Loucy (cell line): ENCODE results near the gene MEIOB.
"Not testable (repeated sequence)": the region's sequence is repeated elsewhere in the genome, so short reads cannot be mapped to it uniquely, and the experiment has no call there.

ENCODE experiments used
- H2AFZ ChIP-seq: fragments of 200-600 bp; sonication (generic); 2 replicates; pipeline ENCODE4 v1.6.0; 2016; ENCODE audit warnings: antibody characterized with exemption, mild to moderate bottlenecking, low read length, moderate library complexity
- H3F3A ChIP-seq: fragments of 200-600 bp; 2 replicates; pipeline ENCODE4 v1.6.0; 2016; ENCODE audit warnings: antibody characterized with exemption, low read depth, mild to moderate bottlenecking
- H3K27me3 ChIP-seq: fragments of 200-600 bp; sonication (generic); 2 replicates; pipeline ENCODE4 v1.6.1; 2014; ENCODE audit warnings: low read length, mild to moderate bottlenecking; ENCODE audit not compliant: insufficient read depth, poor library complexity, severe bottlenecking
- H3K36me3 ChIP-seq: fragments of 200-600 bp; sonication (generic); 2 replicates; pipeline ENCODE4 v1.6.1; 2016; ENCODE audit warnings: low read length; ENCODE audit not compliant: insufficient read depth
- H3K4me1 ChIP-seq: fragments of 200-600 bp; sonication (generic); 2 replicates; pipeline ENCODE4 v1.5.1; 2014; ENCODE audit warnings: low read length, mild to moderate bottlenecking; ENCODE audit not compliant: insufficient read depth, poor library complexity, severe bottlenecking
- H3K4me2 ChIP-seq: fragments of 200-600 bp; sonication (generic); 2 replicates; pipeline ENCODE4 v1.6.0; 2014; ENCODE audit warnings: antibody characterized with exemption, low read length, low read depth, mild to moderate bottlenecking; ENCODE audit not compliant: poor library complexity, severe bottlenecking
- H3K4me3 ChIP-seq: fragments of 200-600 bp; sonication (generic); 2 replicates; pipeline ENCODE4 v1.5.1; 2014; ENCODE audit warnings: low read length, mild to moderate bottlenecking, mixed read lengths; ENCODE audit not compliant: poor library complexity, severe bottlenecking
- H3K79me2 ChIP-seq: fragments of 200-600 bp; sonication (generic); 2 replicates; pipeline ENCODE4 v1.6.1; 2014; ENCODE audit warnings: low read length; ENCODE audit not compliant: insufficient read depth
- H3K9ac ChIP-seq: fragments of 200-600 bp; sonication (generic); 2 replicates; pipeline ENCODE4 v1.6.0; 2014; ENCODE audit warnings: mild to moderate bottlenecking, low read depth, low read length, moderate library complexity; ENCODE audit not compliant: poor library complexity, severe bottlenecking
- H3K9me2 ChIP-seq: fragments of 200-600 bp; sonication (generic); replicated peaks from 2 replicates; pipeline ENCODE4 v1.6.1; 2016; ENCODE audit warnings: low read depth, low read length, mixed read lengths
- H3K9me3 ChIP-seq: fragments of 200-600 bp; sonication (generic); 2 replicates; pipeline ENCODE4 v1.6.1; 2014; ENCODE audit warnings: mild to moderate bottlenecking, antibody characterized with exemption, low read length, low read depth; ENCODE audit not compliant: insufficient read depth
- H4K20me1 ChIP-seq: fragments of 200-600 bp; sonication (generic); 2 replicates; pipeline ENCODE4 v1.6.0; 2014; ENCODE audit warnings: antibody characterized with exemption, low read length, mild to moderate bottlenecking; ENCODE audit not compliant: insufficient read depth, poor library complexity, severe bottlenecking
- CTCF ChIP-seq: fragments of 200-600 bp; sonication (generic); conservative IDR thresholded peaks from 2 replicates; pipeline ENCODE4 v1.5.1; 2014; ENCODE audit warnings: mild to moderate bottlenecking, antibody characterized with exemption, low read length
- EZH2phosphoT487 ChIP-seq: fragments of 200-600 bp; IDR thresholded peaks from 2 replicates; pipeline ENCODE4 v1.6.1; 2018; ENCODE audit warnings: antibody characterized with exemption, mild to moderate bottlenecking, moderate library complexity, borderline replicate concordance

MEIOB gene

GRCh38 chr16:1871974-1872635, at the start of gene MEIOB:
Gene MEIOB, minus strand, starts transcription at chr16:1872164. Its CDS starts 3,989 bp downstream, at chr16:1868175.
- no peak within 1 kb of the TSS for H3K9ac ChIP-seq

GRCh38 chr16:1920727-1921171, 48.8 kb upstream of the MEIOB start:
- H3K27me3 ChIP-seq: no peaks in the 10 kb centered on the region
- H3K4me2 ChIP-seq: no peak overlapping the region
- no peaks in the 10 kb centered on the region for H3K4me1 ChIP-seq
- no peaks in the 10 kb centered on the region for H3K36me3 ChIP-seq
- no peaks in the 10 kb centered on the region for H3F3A ChIP-seq
- no peaks in the 10 kb centered on the region for H4K20me1 ChIP-seq
- H3K4me3 ChIP-seq: no peak overlapping the region
- H3K9me2 ChIP-seq: no peaks in the 10 kb centered on the region
- H2AFZ ChIP-seq: no peak overlapping the region
- H3K9me3 ChIP-seq: no peaks in the 10 kb centered on the region
- TF ChIP-seq EZH2phosphoT487 (no peak), CTCF (no peak)
- no peaks in the 10 kb centered on the region for H3K79me2 ChIP-seq
- no peak overlapping the region for H3K9ac ChIP-seq

More at GRCh38 chr16:1871974-1872635, at the start of gene MEIOB:
- H3K9me2 ChIP-seq: no peaks in the 10 kb centered on the region
- no peaks in the 10 kb centered on the region for H3K4me1 ChIP-seq
- H3F3A ChIP-seq: no peaks in the 10 kb centered on the region
- no peaks in the 10 kb centered on the region for H3K36me3 ChIP-seq
- H3K4me2 ChIP-seq: no peak within 1 kb of the TSS
- H3K4me3 ChIP-seq: no peak within 1 kb of the TSS
- no peaks in the 10 kb centered on the region for H3K79me2 ChIP-seq
- H4K20me1 ChIP-seq: no peaks in the 10 kb centered on the region
- H3K9me3 ChIP-seq: no peaks in the 10 kb centered on the region
- TF ChIP-seq EZH2phosphoT487 (no peak), CTCF (no peak)
- no peak within 1 kb of the TSS for H2AFZ ChIP-seq
- H3K27me3 ChIP-seq: no peaks in the 10 kb centered on the region

- H3K79me2 ChIP-seq, H4K20me1 ChIP-seq, H3K9me2 ChIP-seq, H3K4me2 ChIP-seq, H3F3A ChIP-seq, H3K9me3 ChIP-seq, H3K9ac ChIP-seq, H3K36me3 ChIP-seq, H3K27me3 ChIP-seq, H2AFZ ChIP-seq, H3K4me1 ChIP-seq, H3K4me3 ChIP-seq: not testable (repeated sequence)
These were observed 48.2 kb upstream of the MEIOB start for GRCh38 chr16:1920122-1920521.
